Muscle of leg (tissue), 11 donors: ENCODE results near the gene BRMS1L. TPM values are rescaled to one million over a fixed set of nuclear protein-coding genes. Genes with fewer than 3 reads are reported as not detected.
"Not testable (repeated sequence)": the region's sequence is repeated elsewhere in the genome, so short reads cannot be mapped to it uniquely, and the experiment has no call there.

Source experiments
- DNase-seq: peaks from one replicate; pipeline ENCODE4 v3.0.0; 2013
- H3K27ac ChIP-seq: one replicate; pipeline ENCODE4 v1.5.1; 2013; ENCODE audit warnings: mild to moderate bottlenecking, low read length, control low read depth
- H3K27me3 ChIP-seq: one replicate; pipeline ENCODE4 v1.6.1; 2013; ENCODE audit warnings: low read length; ENCODE audit not compliant: control insufficient read depth, insufficient read depth
- H3K36me3 ChIP-seq: one replicate; pipeline ENCODE4 v1.6.1; 2013; ENCODE audit warnings: low read length; ENCODE audit not compliant: control insufficient read depth, insufficient read depth
- H3K4me1 ChIP-seq: one replicate; pipeline ENCODE4 v1.6.1; 2013; ENCODE audit warnings: low read length; ENCODE audit not compliant: control insufficient read depth, insufficient read depth
- H3K4me3 ChIP-seq: one replicate; pipeline ENCODE4 v1.5.1; 2013; ENCODE audit warnings: low read length, control low read depth
- H3K9me3 ChIP-seq: replicated peaks from 2 replicates; pipeline ENCODE4 v1.6.1; 2013; ENCODE audit warnings: low read depth, low read length; ENCODE audit not compliant: control insufficient read depth
- WGBS: methylation state at CpG from one replicate; pipeline ENCODE4 v1.1.5; 2013; ENCODE audit warnings: missing lambda C conversion rate; ENCODE audit not compliant: insufficient coverage; 5-methylcytosine and 5-hydroxymethylcytosine counted together
- polyA plus RNA-seq, 8 donors: library from polyadenylated mRNA; unstranded; fragments of 120-200 nt; gene quantifications; one replicate each; pipeline versions ENCODE4 v1.2.1 to v1.2.3, GENCODE V29; 2013; ENCODE audit warnings: inconsistent platforms in 1 of 8, low replicate concordance in 1 of 8; ENCODE audit not compliant: insufficient read length in 8 of 8, insufficient read depth in 1 of 8
- total RNA-seq: library from RNA; stranded (reverse); fragments of 120-200 nt; gene quantifications from one replicate; pipeline ENCODE4 v1.2.4, GENCODE V29; 2013

BRMS1L gene
- total and polyA plus RNA-seq, 9 donors, result 9.0 to 21.1 (median 18.7) TPM

DNA sequence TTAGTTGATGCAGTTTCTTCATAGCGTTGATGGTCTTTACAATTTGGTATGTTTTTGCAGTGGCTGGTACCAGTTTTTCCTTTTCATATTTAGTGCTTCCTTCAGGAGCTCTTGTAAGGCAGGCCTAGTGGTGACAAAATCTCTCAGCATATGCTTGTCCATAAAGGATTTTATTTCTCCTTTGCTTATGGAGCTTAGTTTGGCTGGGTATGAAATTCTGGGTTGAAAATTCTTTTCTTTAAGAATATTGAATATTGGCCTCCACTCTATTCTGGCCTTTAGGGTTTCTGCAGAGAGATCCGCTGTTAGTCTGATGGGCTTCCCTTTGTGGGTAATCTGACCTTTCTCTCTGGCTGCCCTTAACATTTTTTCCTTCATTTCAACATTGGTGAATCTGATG lies 16.1 kb downstream of the BRMS1L start:
- peaks cover 21% of the 10 kb centered on the region for H3K36me3 ChIP-seq
- H3K27ac ChIP-seq, DNase-seq, H3K4me3 ChIP-seq, H3K27me3 ChIP-seq, H3K4me1 ChIP-seq: not testable (repeated sequence)
- WGBS, result no CpG with 5 or more reads among the region's 2 CpGs
- H3K9me3 ChIP-seq, result peaks cover 12% of the 10 kb centered on the region

DNA sequence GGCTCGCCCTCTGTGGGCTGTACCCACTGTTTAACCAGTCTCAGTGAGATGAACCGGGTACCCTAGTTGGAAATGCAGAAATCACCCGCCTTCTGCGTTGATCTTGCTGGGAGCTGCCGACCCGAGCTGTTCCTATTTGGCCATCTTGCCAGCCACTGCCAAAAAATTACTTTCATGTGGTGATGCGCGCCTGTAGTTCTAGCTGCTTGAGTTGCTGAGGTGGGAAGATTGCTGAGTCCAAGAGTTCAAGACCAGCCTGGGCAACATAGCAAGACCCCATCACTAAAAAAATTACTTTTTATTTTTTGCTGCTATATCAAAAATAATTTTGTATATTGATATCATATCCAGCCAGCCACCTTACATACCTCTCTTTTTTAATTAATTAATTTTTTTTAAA lies 18.4 kb downstream of the BRMS1L start:
- Histone ChIP-seq H3K9me3 (peaks cover 11% of the 10 kb centered on the region), H3K4me3 (no peak overlapping the region), H3K36me3 (peaks cover 21% of the 10 kb centered on the region), H3K27ac (no peak overlapping the region), H3K27me3 (no peaks in the 10 kb centered on the region), H3K4me1 (no peaks in the 10 kb centered on the region)
- WGBS, result 93% methylated on average over 6 of the region's 8 CpGs
- DNase-seq, result no peak

GRCh38 chr14:35847636-35848035 lies 21.5 kb downstream of the BRMS1L start:
- Histone ChIP-seq H3K27ac (no peak overlapping the region), H3K36me3 (peaks cover 17% of the 10 kb centered on the region), H3K9me3 (no peaks in the 10 kb centered on the region), H3K4me3 (no peak overlapping the region), H3K4me1 (no peaks in the 10 kb centered on the region), H3K27me3 (no peaks in the 10 kb centered on the region)
- WGBS, result 100% methylated on average over 1 of the region's 2 CpGs
- DNase-seq, result no peak

DNA sequence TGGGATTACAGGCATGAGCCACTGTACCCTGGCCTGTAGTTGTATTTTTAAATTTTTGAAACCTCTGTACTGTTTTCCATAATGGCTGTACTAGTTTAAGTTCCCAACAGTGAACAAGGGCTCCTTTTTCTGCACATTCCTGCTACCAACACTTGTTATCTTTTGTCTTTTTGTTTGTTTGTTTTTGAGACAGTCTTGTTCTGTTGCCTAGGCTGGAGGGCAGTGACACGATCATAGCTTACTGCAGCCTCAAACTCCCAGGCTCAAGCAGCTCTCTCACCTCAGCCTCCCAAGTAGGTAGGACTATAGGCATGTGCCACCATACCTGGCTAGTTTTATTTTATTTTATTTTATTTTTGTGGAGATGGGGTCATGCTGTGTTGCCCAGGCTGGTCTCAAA lies 23.0 kb downstream of the BRMS1L start:
- Histone ChIP-seq H3K36me3 (peaks cover 11% of the 10 kb centered on the region), H3K4me3 (no peak overlapping the region), H3K27me3 (no peaks in the 10 kb centered on the region), H3K27ac (no peak overlapping the region), H3K4me1 (no peaks in the 10 kb centered on the region), H3K9me3 (no peaks in the 10 kb centered on the region)
- no peak for DNase-seq
- no CpG with 5 or more reads among the region's 1 CpG for WGBS

GRCh38 chr14:35851823-35852222 lies 25.7 kb downstream of the BRMS1L start:
- peaks cover 6% of the 10 kb centered on the region for H3K36me3 ChIP-seq
- no CpG with 5 or more reads among the region's 3 CpGs for WGBS
- peaks cover 2% of the 10 kb centered on the region for H3K4me1 ChIP-seq
- no peak for DNase-seq
- H3K27me3 ChIP-seq, result no peaks in the 10 kb centered on the region
- no peak overlapping the region for H3K4me3 ChIP-seq
- no peak overlapping the region for H3K27ac ChIP-seq
- no peaks in the 10 kb centered on the region for H3K9me3 ChIP-seq

- H3K27ac ChIP-seq, result no peak overlapping the region
- no peak overlapping the region for H3K4me3 ChIP-seq
- H3K4me1 ChIP-seq, result peaks cover 2% of the 10 kb centered on the region
- no CpG with 5 or more reads among the region's 2 CpGs for WGBS
- no peaks in the 10 kb centered on the region for H3K27me3 ChIP-seq
- peaks cover 6% of the 10 kb centered on the region for H3K36me3 ChIP-seq
- no peaks in the 10 kb centered on the region for H3K9me3 ChIP-seq
- no peak for DNase-seq
Measured at GRCh38 chr14:35853225-35853624, 27.1 kb downstream of the BRMS1L start.

DNA sequence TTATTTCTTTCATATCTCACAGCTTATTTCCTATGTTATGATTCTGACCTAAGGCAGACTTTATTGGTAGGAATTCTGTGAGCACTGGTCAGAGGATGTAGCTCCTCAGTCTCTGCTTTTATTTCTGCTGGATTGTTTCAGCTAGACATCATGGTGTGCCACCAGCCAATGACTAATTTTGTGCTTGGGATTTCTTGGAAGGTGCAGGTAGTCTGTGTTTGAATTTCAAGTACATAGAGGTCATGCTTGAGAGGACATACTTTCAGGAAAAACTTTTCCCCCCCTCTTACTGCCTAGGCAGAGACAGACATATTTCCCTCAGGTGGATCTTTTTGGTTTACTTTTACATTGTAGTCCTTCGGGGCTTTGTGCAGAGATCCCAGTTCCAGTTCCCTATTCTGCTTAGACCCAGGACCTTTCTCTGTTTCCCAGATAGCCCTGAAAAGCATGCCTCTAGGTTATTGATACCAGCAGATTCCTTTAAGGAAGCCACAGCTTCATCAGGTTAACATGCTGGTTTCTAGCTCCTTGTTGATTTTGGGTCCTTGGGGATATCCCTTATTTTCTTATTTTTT lies 28.6 kb downstream of the BRMS1L start:
- no peaks in the 10 kb centered on the region for H3K27me3 ChIP-seq
- 100% methylated on average over 1 of the region's 1 CpG for WGBS
- no peaks in the 10 kb centered on the region for H3K9me3 ChIP-seq
- H3K27ac ChIP-seq, result no peak overlapping the region
- H3K4me3 ChIP-seq, result no peak overlapping the region
- H3K36me3 ChIP-seq, result peaks cover 2% of the 10 kb centered on the region
- DNase-seq, result no peak
- peaks cover 2% of the 10 kb centered on the region for H3K4me1 ChIP-seq

DNA sequence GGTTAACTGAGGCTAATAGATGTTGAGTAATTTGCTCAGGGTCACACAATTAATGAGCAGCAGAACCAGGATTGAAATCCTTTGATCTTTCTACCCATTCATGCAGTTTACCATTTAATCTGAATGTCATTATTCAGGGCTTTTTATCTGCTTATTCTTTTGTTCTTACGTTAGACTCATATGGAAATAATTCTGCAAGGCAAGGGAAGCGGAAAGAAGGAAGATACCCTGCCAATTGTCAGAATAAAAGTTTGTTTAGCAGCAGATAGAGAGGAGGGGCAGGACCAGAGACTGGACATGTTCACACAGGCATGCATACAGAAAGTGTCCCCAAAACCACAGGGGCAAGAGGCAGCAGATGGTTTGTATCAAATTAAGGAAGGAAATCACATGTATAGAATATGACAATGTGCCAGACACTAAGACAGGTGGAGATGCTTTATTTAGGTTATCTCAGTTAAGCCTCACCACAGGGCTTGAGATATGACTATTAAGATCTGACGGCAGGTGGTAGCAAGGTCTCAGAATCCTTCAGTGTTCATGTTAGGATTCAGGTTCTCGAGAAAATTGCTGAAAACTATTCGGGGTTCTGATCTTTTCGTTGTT lies 29.8 kb downstream of the BRMS1L start:
- Histone ChIP-seq H3K4me3 (no peak overlapping the region), H3K9me3 (no peaks in the 10 kb centered on the region), H3K36me3 (peaks cover 2% of the 10 kb centered on the region), H3K27me3 (no peaks in the 10 kb centered on the region), H3K4me1 (peaks cover 2% of the 10 kb centered on the region), H3K27ac (peak overlapping the region; percentile 6)
- peak; percentile 34 for DNase-seq
- WGBS, result 40% methylated on average over 1 of the region's 6 CpGs

GRCh38 chr14:35858521-35859209 lies 32.5 kb downstream of the BRMS1L start:
- peaks cover 3% of the 10 kb centered on the region for H3K36me3 ChIP-seq
- H3K9me3 ChIP-seq, result no peaks in the 10 kb centered on the region
- H3K27me3 ChIP-seq, result no peaks in the 10 kb centered on the region
- H3K4me3 ChIP-seq, result no peak overlapping the region
- DNase-seq, result no peak
- H3K4me1 ChIP-seq, result peaks cover 2% of the 10 kb centered on the region
- 85% methylated on average over 4 of the region's 7 CpGs for WGBS
- no peak overlapping the region for H3K27ac ChIP-seq

DNA sequence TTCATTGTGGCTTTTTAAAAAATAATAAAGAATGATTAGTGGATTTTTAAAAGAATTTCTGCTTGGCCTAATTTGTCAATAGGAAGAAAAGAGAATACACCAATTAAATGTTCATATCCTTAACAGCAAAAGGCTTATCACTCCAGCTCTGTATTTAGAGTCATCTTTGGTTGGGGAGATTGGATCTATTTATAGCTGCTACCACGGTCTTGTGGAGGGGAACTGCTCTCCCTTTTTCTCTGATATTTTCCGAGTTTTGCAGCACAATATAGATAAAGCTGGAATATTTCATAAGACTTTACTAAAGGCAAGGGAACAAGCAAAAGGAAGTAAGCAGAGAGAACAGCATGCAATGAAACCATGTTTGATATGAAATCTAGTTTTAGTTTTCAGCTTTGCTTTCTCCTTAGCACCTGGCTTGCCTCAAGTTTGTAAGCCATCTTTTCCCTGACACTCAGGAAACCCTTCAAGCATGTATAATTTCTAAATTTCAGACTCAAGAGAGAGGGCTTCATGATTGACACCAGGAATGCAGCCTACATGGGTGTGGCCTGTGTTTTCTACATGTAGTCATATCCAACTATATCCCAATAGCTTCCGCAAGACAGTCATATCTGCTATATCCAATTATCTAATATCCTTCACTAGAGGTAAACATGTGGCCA lies 35.2 kb downstream of the BRMS1L start:
- H3K9me3 ChIP-seq, result no peaks in the 10 kb centered on the region
- no CpG with 5 or more reads among the region's 3 CpGs for WGBS
- DNase-seq, result no peak
- H3K27me3 ChIP-seq, result no peaks in the 10 kb centered on the region
- no peaks in the 10 kb centered on the region for H3K4me1 ChIP-seq
- no peak overlapping the region for H3K4me3 ChIP-seq
- no peak overlapping the region for H3K27ac ChIP-seq
- peaks cover 9% of the 10 kb centered on the region for H3K36me3 ChIP-seq
